Trophoblast cell (in vitro differentiated cells and primary cell): ENCODE measurements around the gene AVP.

Experiments used
- DNase-seq, 2 donors: peaks; one replicate each; pipeline ENCODE4 v3.0.0-alpha.2; 2016
- H2AFZ ChIP-seq: 2 replicates; pipeline ENCODE4 v1.6.1; 2013; ENCODE audit warnings: low read length, moderate library complexity, mild to moderate bottlenecking; ENCODE audit not compliant: insufficient read depth, poor library complexity
- H2AK5ac ChIP-seq: 2 replicates; pipeline ENCODE4 v1.6.1; 2013; ENCODE audit warnings: mild to moderate bottlenecking, low read length
- H2BK120ac ChIP-seq: 2 replicates; pipeline ENCODE4 v1.6.1; 2013; ENCODE audit warnings: low read length, mild to moderate bottlenecking, moderate library complexity; ENCODE audit not compliant: insufficient read depth, poor library complexity
- H2BK12ac ChIP-seq: 2 replicates; pipeline ENCODE4 v1.6.1; 2013; ENCODE audit warnings: mild to moderate bottlenecking, low read length, moderate library complexity
- H2BK5ac ChIP-seq: 2 replicates; pipeline ENCODE4 v1.6.1; 2013; ENCODE audit warnings: low read length, low read depth, moderate library complexity, mild to moderate bottlenecking; ENCODE audit not compliant: poor library complexity
- H3K14ac ChIP-seq: 2 replicates; pipeline ENCODE4 v1.6.1; 2013; ENCODE audit warnings: mild to moderate bottlenecking, low read length
- H3K18ac ChIP-seq: 2 replicates; pipeline ENCODE4 v1.6.1; 2013; ENCODE audit warnings: mild to moderate bottlenecking, low read length
- H3K23ac ChIP-seq: 2 replicates; pipeline ENCODE4 v1.6.1; 2013; ENCODE audit warnings: low read length
- H3K27ac ChIP-seq: 2 replicates; pipeline ENCODE4 v1.5.1; 2013; ENCODE audit warnings: low read depth, mild to moderate bottlenecking, inconsistent platforms, low read length, moderate library complexity
- H3K27me3 ChIP-seq: 2 replicates; pipeline ENCODE4 v1.6.1; 2013; ENCODE audit warnings: inconsistent platforms, mild to moderate bottlenecking, low read length, moderate library complexity; ENCODE audit not compliant: insufficient read depth
- H3K36me3 ChIP-seq, 2 experiments: 1 replicate in 1 of 2; 2 replicates in 1 of 2; pipeline ENCODE4 v1.6.1; 2013; ENCODE audit warnings: low read length in 2 of 2, mild to moderate bottlenecking in 2 of 2, moderate library complexity in 1 of 2; ENCODE audit not compliant: insufficient read depth in 2 of 2, control insufficient read depth in 1 of 2
- H3K4ac ChIP-seq: 2 replicates; pipeline ENCODE4 v1.6.1; 2013; ENCODE audit warnings: low read depth, mild to moderate bottlenecking, low read length, moderate library complexity
- H3K4me1 ChIP-seq, 2 experiments: 1 replicate in 1 of 2; 2 replicates in 1 of 2; pipeline ENCODE4 v1.6.1; 2013; ENCODE audit warnings: low read length in 2 of 2, mild to moderate bottlenecking in 2 of 2, moderate library complexity in 1 of 2; ENCODE audit not compliant: insufficient read depth in 2 of 2, control insufficient read depth in 1 of 2
- H3K4me2 ChIP-seq: 2 replicates; pipeline ENCODE4 v1.6.1; 2013; ENCODE audit warnings: inconsistent platforms, mild to moderate bottlenecking, low read length, moderate library complexity
- H3K4me3 ChIP-seq: 2 replicates; pipeline ENCODE4 v1.5.1; 2013; ENCODE audit warnings: mild to moderate bottlenecking, low read depth, low read length, inconsistent platforms
- H3K79me1 ChIP-seq: one replicate; pipeline ENCODE4 v1.6.1; 2013; ENCODE audit warnings: low read length
- H3K79me2 ChIP-seq: 2 replicates; pipeline ENCODE4 v1.6.1; 2013; ENCODE audit warnings: low read length, mild to moderate bottlenecking; ENCODE audit not compliant: control insufficient read depth, insufficient read depth, poor library complexity
- H3K9ac ChIP-seq: 2 replicates; pipeline ENCODE4 v1.6.1; 2013; ENCODE audit warnings: mild to moderate bottlenecking, low read length
- H3K9me3 ChIP-seq: 2 replicates; pipeline ENCODE4 v1.6.1; 2013; ENCODE audit warnings: low read depth, mild to moderate bottlenecking, control low read depth, inconsistent platforms, low read length; ENCODE audit not compliant: insufficient read depth
- H4K12ac ChIP-seq: 2 replicates; pipeline ENCODE4 v1.6.1; 2013; ENCODE audit warnings: low read depth, mild to moderate bottlenecking, low read length, moderate library complexity
- H4K8ac ChIP-seq: 2 replicates; pipeline ENCODE4 v1.6.1; 2013; ENCODE audit warnings: low read depth, mild to moderate bottlenecking, low read length, moderate library complexity
- H4K91ac ChIP-seq: one replicate; pipeline ENCODE4 v1.6.1; 2013; ENCODE audit warnings: low read depth, mild to moderate bottlenecking, low read length, moderate library complexity
- WGBS: extraction: QIAGEN DNeasy Blood & Tissue Kit; methylation state at CpG from one replicate; pipeline ENCODE4 v1.1.7; 2013; ENCODE audit warnings: missing lambda C conversion rate; ENCODE audit not compliant: insufficient read length, insufficient coverage; ENCODE audit errors: extremely low coverage; 5-methylcytosine and 5-hydroxymethylcytosine counted together

The AVP gene

DNA sequence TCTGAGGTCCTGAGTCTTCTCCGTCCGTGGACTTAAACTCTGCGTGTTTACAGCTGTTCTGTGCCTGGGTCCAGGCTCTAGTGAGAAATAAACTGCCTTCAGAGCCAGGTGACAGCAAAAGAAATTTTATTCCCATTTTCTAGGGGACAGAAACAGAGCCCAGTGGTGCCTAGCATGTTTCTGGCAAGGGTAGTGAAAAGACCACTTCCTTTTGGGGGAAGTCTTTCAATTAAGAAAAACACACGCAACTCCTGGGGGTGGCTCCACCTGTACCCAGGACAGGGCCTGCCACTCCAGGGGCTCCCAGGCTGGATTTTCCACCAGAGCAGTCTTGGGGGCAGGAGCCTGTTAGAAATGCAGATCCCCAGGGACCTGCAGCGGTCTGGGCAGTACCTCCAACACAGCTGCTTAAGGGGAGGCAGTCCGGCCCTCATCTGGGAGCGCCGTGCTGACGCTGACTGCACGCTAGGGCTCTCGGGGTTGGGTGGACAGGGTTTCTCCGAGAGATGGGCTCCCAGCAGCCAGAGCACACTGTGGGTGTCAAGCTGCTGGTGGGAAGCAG is 23.0 kb upstream of the AVP start:
- Histone ChIP-seq H2AK5ac (no peak overlapping the region), H3K4me2 (no peak overlapping the region), H2BK120ac (no peak overlapping the region), H3K14ac (no peak overlapping the region), H3K18ac (no peak overlapping the region), H3K79me1 (no peaks in the 10 kb centered on the region), H4K91ac (no peak overlapping the region), H4K12ac (peak overlapping the region; percentile 5), H3K79me2 (no peaks in the 10 kb centered on the region), H3K9me3 (no peaks in the 10 kb centered on the region), H2AFZ (no peak overlapping the region), H3K4ac (no peak overlapping the region), H2BK5ac (no peak overlapping the region), H3K27me3 (no peaks in the 10 kb centered on the region), H3K27ac (no peak overlapping the region), H3K23ac (no peak overlapping the region), H3K36me3 (peaks cover 12 to 21% of the 10 kb centered on the region in 2 experiments), H4K8ac (no peak overlapping the region), H3K4me1 (no peaks in the 10 kb centered on the region), H2BK12ac (no peak overlapping the region), H3K4me3 (no peak overlapping the region), H3K9ac (no peak overlapping the region)
- no CpG with 5 or more reads among the region's 12 CpGs for WGBS
- no peak for DNase-seq

GRCh38 chr20:3106658-3107463 is 22.3 kb upstream of the AVP start:
- Histone ChIP-seq H3K9me3 (no peaks in the 10 kb centered on the region), H3K27ac (no peak overlapping the region)
- DNase-seq = no peak

DNA sequence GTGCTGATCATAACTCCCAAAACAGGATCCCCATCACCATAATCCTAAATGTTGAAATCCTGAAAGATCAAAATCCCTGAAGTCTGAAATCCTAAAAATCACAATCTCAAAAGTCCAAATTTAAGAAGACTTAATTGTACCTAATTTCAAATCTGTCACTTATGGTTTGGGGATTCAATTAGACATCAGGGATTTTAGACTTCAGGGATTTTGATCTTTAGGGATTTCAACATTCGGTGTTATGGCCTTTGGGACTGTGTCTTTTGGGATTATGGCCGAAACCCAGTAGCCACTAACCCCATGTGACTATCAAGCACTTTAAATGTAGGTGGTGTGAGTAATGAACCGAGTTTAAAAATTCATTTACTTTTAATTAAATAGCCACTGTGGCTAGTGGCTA is 21.7 kb upstream of the AVP start:
- H3K9ac ChIP-seq = no peak overlapping the region
- H3K18ac ChIP-seq = no peak overlapping the region
- no peaks in the 10 kb centered on the region for H3K79me2 ChIP-seq
- H3K4me2 ChIP-seq = no peak overlapping the region
- no peak overlapping the region for H4K8ac ChIP-seq
- H3K23ac ChIP-seq = no peak overlapping the region
- DNase-seq = no peak
- no peak overlapping the region for H3K14ac ChIP-seq
- no peak overlapping the region for H4K12ac ChIP-seq
- no peak overlapping the region for H2AFZ ChIP-seq
- H3K36me3 ChIP-seq = peaks cover 12 to 21% of the 10 kb centered on the region in 2 experiments
- no peak overlapping the region for H2BK12ac ChIP-seq
- H2BK5ac ChIP-seq = no peak overlapping the region
- no peak overlapping the region for H4K91ac ChIP-seq
- no CpG with 5 or more reads among the region's 3 CpGs for WGBS
- no peaks in the 10 kb centered on the region for H3K4me1 ChIP-seq
- no peak overlapping the region for H3K4ac ChIP-seq
- no peaks in the 10 kb centered on the region for H3K27me3 ChIP-seq
- no peak overlapping the region for H2AK5ac ChIP-seq
- no peaks in the 10 kb centered on the region for H3K79me1 ChIP-seq
- H3K27ac ChIP-seq = no peak overlapping the region
- no peak overlapping the region for H2BK120ac ChIP-seq
- no peak overlapping the region for H3K4me3 ChIP-seq
- H3K9me3 ChIP-seq = no peaks in the 10 kb centered on the region

More at GRCh38 chr20:3106658-3107463, 22.3 kb upstream of the AVP start:
- H3K4ac ChIP-seq = no peak overlapping the region
- H2BK120ac ChIP-seq = no peak overlapping the region
- no peaks in the 10 kb centered on the region for H3K79me1 ChIP-seq
- H3K4me1 ChIP-seq = no peaks in the 10 kb centered on the region
- peaks cover 12 to 21% of the 10 kb centered on the region in 2 experiments for H3K36me3 ChIP-seq
- no peak overlapping the region for H3K18ac ChIP-seq
- H3K23ac ChIP-seq = no peak overlapping the region
- no peak overlapping the region for H2AFZ ChIP-seq
- no peak overlapping the region for H2BK12ac ChIP-seq
- no peak overlapping the region for H2BK5ac ChIP-seq
- no peak overlapping the region for H4K8ac ChIP-seq
- no peak overlapping the region for H2AK5ac ChIP-seq
- no peaks in the 10 kb centered on the region for H3K27me3 ChIP-seq
- no peaks in the 10 kb centered on the region for H3K79me2 ChIP-seq
- H3K4me3 ChIP-seq = no peak overlapping the region
- H3K9ac ChIP-seq = no peak overlapping the region
- no peak overlapping the region for H3K14ac ChIP-seq
- WGBS = no CpG with 5 or more reads among the region's 14 CpGs
- H3K4me2 ChIP-seq = no peak overlapping the region
- H4K91ac ChIP-seq = no peak overlapping the region
- H4K12ac ChIP-seq = peak overlapping the region; percentile 21

DNA sequence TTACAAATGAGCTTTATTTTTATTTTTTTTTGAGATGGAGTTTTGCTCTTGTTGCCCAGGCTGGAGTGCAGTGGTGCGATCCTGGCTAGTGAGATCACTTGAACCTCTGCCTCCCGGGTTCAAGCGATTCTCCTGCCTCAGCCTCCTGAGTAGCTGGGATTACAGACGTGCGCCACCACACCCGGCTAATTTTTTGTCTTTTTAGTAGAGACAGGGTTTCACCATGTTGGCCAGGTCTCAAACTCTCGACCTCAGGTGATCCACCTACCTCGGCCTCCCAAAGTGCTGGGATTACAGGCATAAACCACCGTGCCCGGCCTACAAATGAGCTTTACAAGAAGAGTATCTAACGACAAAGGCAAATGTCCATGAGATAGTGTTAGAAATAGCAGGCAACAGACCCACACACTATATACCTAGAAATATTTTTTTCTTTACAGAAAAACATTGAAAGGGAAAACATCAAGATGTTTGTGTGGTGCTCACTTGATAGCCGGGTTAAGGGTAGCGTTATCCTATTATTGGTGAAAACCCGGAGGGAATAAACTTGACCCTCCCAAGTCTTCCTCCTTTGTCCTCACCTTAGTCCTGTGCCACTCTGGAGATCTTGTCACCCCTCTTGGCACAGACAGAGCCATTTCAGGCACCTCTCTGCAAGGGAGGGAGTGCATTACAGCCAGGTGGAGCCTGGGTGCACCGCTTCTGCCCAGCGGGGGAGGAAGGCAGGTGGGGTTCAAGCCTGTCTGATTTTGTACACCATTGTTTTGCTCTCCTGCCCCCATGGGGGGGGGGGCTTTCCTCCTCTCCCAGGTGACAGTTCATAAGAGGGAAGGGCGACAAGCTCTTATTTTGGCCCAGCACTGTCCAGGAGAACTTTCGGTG is 21.0 kb upstream of the AVP start:
- H2BK120ac ChIP-seq = no peak overlapping the region
- no peak overlapping the region for H3K14ac ChIP-seq
- no peak overlapping the region for H3K9ac ChIP-seq
- no peak overlapping the region for H3K4me3 ChIP-seq
- no peak overlapping the region for H4K8ac ChIP-seq
- H3K4me2 ChIP-seq = no peak overlapping the region
- WGBS = no CpG with 5 or more reads among the region's 18 CpGs
- no peaks in the 10 kb centered on the region for H3K27me3 ChIP-seq
- no peak for DNase-seq
- no peak overlapping the region for H3K27ac ChIP-seq
- H2AFZ ChIP-seq = no peak overlapping the region
- H4K91ac ChIP-seq = no peak overlapping the region
- no peaks in the 10 kb centered on the region for H3K79me1 ChIP-seq
- H4K12ac ChIP-seq = no peak overlapping the region
- H3K18ac ChIP-seq = no peak overlapping the region
- no peak overlapping the region for H3K4ac ChIP-seq
- no peaks in the 10 kb centered on the region for H3K4me1 ChIP-seq
- H3K36me3 ChIP-seq = peaks cover 12 to 21% of the 10 kb centered on the region in 2 experiments
- no peak overlapping the region for H2BK12ac ChIP-seq
- no peaks in the 10 kb centered on the region for H3K79me2 ChIP-seq
- no peak overlapping the region for H2BK5ac ChIP-seq
- H3K23ac ChIP-seq = no peak overlapping the region
- no peak overlapping the region for H2AK5ac ChIP-seq
- H3K9me3 ChIP-seq = no peaks in the 10 kb centered on the region
